ENCODE results near the gene TCEA3.

TCEA3 gene

DNA sequence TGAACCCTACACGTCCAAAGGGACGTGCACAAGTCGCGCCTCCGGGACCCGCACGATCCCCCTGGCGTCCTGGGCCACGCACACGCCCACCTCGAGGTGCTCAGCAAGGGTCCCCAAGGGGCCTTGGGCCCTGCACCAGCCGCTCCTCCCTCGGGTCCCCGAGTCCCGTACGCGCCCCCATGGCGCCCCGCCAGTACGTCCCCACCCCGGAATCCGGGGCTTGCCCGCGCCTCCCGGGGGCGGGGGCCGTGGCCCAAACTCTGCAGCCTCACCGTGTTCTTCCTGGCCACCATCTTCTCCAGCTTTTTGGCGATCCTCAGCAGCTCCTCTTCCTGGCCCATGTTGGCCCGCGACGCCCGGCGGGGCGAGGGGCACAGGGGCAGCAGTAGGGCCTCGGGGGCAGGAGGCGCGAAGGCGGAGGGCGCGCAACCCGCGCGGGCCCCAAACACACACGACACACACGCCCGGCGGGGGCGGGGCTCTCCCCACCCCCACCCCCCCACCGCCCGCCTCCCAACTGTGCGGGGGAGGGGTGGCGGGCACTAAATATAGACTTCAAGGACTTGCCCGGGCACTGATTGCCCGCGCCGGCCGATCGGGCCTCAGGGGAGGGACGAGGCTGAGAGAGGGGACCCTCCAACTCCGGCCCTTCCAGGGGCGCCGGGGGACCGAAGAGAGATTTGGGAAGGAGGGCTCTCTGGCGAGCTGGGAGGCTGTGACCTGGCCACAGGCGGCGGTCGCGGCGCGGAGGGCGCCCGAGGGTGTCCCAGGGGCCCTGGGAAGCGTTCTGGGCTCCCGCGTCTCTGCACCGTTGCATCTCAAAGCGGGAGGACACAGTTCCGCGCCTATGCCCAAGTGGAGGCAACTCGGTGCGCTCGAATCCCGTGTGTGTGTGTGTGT is at the start of gene TCEA3:
TSS of gene TCEA3 (minus strand) at position 456 of the 900 bp plus-strand sequence. CDS start at position 341, 115 bp downstream.
- peak; percentile 20 to 23 for DNase-seq

DNA sequence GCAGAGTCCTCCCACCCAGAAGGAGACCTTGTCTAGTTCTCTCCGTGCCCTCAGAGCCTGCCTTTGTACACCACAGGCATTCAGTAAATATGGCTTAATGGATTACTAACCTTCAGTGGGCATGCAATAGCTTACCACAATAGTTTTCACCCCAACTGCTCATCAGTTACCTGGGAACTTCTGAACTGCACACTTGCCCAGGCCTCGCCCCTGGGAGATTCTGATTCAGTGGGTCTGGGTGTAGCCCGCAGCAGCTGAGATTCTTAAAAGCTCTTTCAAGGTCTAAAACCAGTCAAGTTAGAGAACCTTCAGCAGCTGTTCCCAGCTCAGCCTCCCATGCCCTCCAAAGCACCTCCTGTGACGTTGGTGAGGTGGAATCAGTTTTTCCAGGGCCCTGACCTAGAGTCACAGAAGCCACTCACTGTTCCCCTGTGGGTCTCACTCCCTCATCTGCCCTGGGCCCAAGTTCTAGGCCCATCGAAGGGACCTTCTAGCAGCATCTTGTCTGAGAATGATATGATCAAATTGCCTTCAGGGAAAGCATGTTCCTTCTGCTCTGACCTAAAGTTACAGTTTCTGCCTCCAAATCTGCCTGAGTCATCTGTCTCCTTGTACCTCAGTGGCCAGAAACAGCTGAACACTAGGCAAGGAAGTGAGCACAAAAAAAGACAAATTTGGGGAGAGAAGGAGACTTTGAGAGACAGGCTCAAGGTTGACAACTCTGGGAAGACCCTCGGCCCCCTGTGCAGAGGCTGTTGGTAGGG is 48.7 kb upstream of the TCEA3 start:
- no peak for DNase-seq

- DNase-seq = no peak
These were observed 47.9 kb upstream of the TCEA3 start for GRCh38 chr1:23472351-23473036.

DNA sequence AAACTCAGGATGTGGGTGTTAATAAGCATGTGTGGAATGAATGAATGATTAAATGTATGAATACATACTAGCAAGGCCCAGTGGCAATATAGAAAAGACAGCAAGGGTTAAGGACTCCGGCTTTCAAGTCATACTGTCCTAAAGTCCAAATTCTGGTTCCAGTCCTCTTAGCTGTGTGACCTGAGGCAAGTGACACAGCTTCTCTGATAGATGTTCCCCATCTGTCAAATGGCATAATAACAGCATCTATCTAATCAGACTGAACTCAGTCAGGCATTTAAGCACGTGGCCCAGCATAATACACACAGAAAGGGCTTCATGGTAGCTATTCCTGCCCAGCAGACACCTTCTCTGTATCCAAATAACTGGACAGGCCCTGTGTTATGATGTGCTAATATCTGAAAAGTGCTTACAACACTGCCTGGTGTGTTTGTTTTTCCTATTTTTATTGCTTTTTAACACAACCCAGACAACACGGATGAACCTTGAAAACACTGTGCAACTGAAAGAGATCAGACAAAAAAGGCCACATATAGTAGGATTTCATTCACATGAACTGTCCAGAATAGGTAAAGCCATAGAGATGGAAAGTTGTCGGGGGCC is 47.0 kb upstream of the TCEA3 start:
- no peak for DNase-seq

DNA sequence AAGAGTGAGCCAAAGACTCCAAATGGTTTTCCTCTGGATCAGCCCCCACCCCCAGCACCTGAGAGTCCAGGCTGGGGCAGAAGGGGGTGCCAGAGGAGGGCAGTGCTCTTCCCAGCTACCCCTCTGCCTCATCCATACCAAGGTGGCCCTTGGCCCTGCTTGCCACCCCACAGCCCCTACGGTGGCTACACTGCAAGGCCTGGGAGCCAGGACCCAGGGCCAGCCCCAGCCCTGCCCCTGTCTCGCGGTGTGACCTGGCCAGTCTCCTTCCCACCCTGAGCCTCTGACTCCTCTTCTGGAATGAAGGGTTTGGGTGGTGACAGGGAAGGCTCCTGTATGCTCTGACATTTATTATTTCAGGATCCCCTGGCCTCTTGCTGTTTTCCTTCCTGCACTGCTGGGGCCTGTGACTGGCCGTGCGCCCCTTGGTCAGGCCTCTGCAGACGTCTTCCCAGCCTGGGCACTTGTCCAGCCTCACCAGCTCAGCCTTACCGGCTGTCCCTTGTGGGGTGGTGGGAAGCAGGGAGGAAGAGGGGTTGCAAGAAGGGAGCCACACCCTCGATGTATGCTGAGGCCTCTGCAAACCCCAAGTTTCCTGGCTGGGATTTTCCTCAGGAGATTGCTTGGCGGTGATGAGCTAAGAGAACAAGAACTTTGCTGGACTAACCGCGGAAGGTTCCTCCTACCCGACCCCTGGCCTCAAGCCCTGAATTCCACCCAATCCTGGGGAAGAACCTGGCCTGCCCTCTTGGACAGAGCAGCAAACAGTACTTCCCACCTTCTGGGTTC is 45.9 kb upstream of the TCEA3 start:
- DNase-seq = no peak

GRCh38 chr1:23469372-23469982 is 44.9 kb upstream of the TCEA3 start:
- DNase-seq = no peak

DNA sequence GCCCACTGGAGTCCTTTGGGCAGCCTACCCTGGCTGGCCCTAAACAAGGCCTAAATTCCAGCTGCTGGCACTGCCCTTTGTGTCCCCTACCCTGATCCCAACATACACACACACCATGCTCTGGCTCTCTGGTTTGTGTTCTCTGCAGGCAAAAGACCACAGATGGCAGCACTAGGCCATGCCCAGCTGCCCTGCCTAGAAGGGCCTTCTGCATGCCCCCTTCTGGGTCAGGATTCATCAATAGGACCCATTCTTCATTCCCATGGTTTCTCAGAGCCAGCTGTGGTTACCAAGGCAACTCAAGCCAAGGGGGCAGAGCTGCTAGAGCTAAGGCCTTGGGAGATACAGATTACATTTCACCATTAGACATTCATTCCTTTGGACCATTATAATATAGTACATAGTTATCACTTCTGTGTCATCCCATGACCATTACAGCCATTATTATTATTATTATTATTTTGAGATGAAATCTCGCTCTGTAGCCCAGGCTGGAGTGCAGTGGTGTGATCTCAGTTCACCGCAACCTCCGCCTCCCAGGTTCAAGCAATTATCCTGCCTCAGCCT is 42.0 kb upstream of the TCEA3 start:
- DNase-seq = no peak

GRCh38 chr1:23463286-23463685 is 38.7 kb upstream of the TCEA3 start:
- no peak for DNase-seq

- DNase-seq = no peak
These were observed 38.2 kb upstream of the TCEA3 start for GRCh38 chr1:23462766-23463165.

- no peak for DNase-seq
These were observed 36.5 kb upstream of the TCEA3 start for GRCh38 chr1:23461050-23461449.

GRCh38 chr1:23460519-23460918 is 36.0 kb upstream of the TCEA3 start:
- DNase-seq = no peak

DNA sequence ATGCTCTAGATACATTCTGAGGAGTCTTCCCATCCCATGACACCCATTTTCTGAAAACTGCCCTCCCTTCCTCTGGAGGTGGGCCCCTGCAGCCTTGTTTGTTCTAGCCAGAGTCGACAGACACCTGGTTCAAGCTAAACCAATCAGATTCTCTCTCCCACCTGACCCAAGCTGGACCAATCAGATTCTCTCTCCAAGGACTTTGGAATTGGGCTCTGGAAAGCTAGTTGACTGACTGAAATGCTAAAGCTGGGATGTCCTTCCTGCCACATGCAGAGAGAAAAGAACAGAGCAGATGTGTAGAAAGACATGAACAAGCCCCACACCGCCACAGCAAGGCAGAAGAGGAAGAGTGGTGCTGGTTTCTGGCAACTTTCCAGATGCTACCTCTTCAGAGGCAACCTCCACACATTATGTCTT is 34.8 kb upstream of the TCEA3 start:
- no peak for DNase-seq

- DNase-seq = no peak
These were observed 31.7 kb upstream of the TCEA3 start for GRCh38 chr1:23456226-23456625.

GRCh38 chr1:23453455-23454000 is 29.0 kb upstream of the TCEA3 start:
- no peak for DNase-seq

GRCh38 chr1:23452011-23452411 is 27.5 kb upstream of the TCEA3 start:
- peak; percentile 31 to 58 for DNase-seq

DNA sequence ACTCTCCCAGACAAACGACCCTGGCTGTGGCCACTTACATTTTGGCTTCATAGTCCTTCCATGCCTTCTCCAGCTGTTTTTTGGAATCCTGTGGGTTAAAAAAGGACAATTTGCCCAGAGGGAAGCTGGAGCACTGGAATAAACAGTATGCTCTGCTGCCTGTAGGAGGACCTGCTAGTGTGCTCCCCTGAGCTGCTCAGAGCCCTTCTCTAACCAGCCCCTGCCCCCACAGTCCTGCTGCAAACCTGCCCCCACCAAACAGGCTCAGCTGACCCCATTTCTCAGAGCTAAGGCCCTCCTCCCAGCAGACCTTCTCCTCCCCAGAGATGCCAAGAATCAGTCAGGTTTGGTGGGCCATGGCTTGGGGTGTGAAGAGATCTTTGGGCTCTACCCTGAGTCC is 26.9 kb upstream of the TCEA3 start:
- DNase-seq = no peak

DNA sequence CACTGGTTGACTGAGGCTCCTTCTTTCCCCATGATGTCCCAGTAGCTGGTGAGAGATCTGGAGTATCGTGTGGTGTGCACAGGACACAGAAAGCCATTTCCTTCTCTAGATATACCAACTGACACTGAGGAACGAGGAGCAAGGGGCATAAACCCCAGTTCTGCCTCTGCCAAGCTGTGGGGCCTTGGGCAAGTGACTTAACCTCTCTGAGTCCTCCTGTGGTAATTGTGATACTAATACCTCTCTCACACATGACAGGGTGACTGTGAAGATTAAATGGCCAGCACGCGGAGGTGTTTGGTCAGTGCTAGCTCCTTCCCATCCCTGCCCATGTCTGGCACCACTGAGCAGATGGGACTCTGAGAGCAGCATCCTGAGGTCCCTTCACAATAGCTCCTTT is 26.3 kb upstream of the TCEA3 start:
- no peak for DNase-seq

DNA sequence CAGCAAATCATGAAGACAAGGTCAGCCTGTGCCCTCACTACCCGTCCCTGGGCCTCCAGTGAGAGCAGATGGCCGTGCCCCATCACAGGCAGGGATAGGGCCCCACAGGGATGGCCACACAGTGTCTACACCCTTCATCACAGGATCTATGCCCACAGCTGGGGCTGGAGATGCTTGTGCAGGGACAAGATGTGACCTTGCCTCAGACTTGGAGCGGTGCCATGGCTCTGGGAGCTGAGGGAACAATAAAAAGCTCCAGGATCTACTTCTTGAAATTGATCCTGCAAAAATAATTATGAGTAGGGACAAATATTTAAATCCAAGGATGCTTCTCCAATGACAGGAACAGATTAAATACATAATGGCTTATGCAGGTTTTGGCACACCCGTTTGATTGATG is 25.4 kb upstream of the TCEA3 start:
- no peak for DNase-seq

GRCh38 chr1:23449306-23449705 is 24.8 kb upstream of the TCEA3 start:
- no peak for DNase-seq

GRCh38 chr1:23448846-23449245 is 24.3 kb upstream of the TCEA3 start:
- no peak for DNase-seq
